SKM-1 treated with dmso at 0.1 percent for 144 hours (cell line): ENCODE results near the gene TMEM252.
A peak's percentile ranks its signal among the peaks of the same experiment; 100 is the strongest.

Source experiments
- DNase-seq: peaks from one replicate; lab custom pipeline; 2025; ENCODE audit not compliant: unreplicated experiment; lab: John Stamatoyannopoulos, UW

TMEM252 gene

GRCh38 chr9:68540712-68541535, at the start of gene TMEM252:
Gene TMEM252, minus strand, starts transcription at chr9:68540883. Its CDS starts 69 bp downstream, at chr9:68540814.
- DNase-seq, result no peak

- no peak for DNase-seq
Observed at GRCh38 chr9:68585034-68585761, 44.5 kb upstream of the TMEM252 start.

- peak; percentile 50 for DNase-seq
Observed at GRCh38 chr9:68584189-68585033, 43.7 kb upstream of the TMEM252 start.

- no peak for DNase-seq
Observed at GRCh38 chr9:68581696-68582095, 41.0 kb upstream of the TMEM252 start.

- no peak for DNase-seq
Observed at GRCh38 chr9:68577774-68578591, 37.3 kb upstream of the TMEM252 start.

GRCh38 chr9:68575817-68576216, 35.1 kb upstream of the TMEM252 start:
- no peak for DNase-seq

GRCh38 chr9:68574150-68574549, 33.5 kb upstream of the TMEM252 start:
- DNase-seq, result no peak

GRCh38 chr9:68567565-68567964, 26.9 kb upstream of the TMEM252 start:
- no peak for DNase-seq

- no peak for DNase-seq
Observed at GRCh38 chr9:68562461-68562860, 21.8 kb upstream of the TMEM252 start.

- DNase-seq, result peak; percentile 73
Observed at GRCh38 chr9:68560071-68560844, 19.6 kb upstream of the TMEM252 start.

- no peak for DNase-seq
Observed at GRCh38 chr9:68558545-68558944, 17.9 kb upstream of the TMEM252 start.

GRCh38 chr9:68555437-68556150, 14.9 kb upstream of the TMEM252 start:
- no peak for DNase-seq

- no peak for DNase-seq
Observed at GRCh38 chr9:68552700-68553476, 12.2 kb upstream of the TMEM252 start.

- DNase-seq, result no peak
Observed at GRCh38 chr9:68551191-68551590, 10.5 kb upstream of the TMEM252 start.

- DNase-seq, result no peak
Observed at GRCh38 chr9:68548241-68548640, 7.6 kb upstream of the TMEM252 start.

GRCh38 chr9:68547417-68547816, 6.7 kb upstream of the TMEM252 start:
- DNase-seq, result no peak

- peak; percentile 78 for DNase-seq
Observed at GRCh38 chr9:68546596-68547390, 6.1 kb upstream of the TMEM252 start.
